GM21515 (cell line): ENCODE measurements around the gene AXIN2.

Experiments used
- ATAC-seq: cut with Tn5 transposase; IDR thresholded peaks from one replicate; pipeline ENCODE4 v1.9.1; 2021; ENCODE audit not compliant: unreplicated experiment

AXIN2 gene

GRCh38 chr17:65583921-65584603 lies 22.6 kb upstream of the AXIN2 start:
- no peak for ATAC-seq

GRCh38 chr17:65576939-65577338 lies 15.5 kb upstream of the AXIN2 start:
- no peak for ATAC-seq

- ATAC-seq, result no peak
Measured at GRCh38 chr17:65573282-65573602, 11.8 kb upstream of the AXIN2 start.

- no peak for ATAC-seq
Measured at GRCh38 chr17:65572581-65573281, 11.3 kb upstream of the AXIN2 start.

- no peak for ATAC-seq
Measured at GRCh38 chr17:65572186-65572580, 10.7 kb upstream of the AXIN2 start.

- ATAC-seq, result no peak
Measured at GRCh38 chr17:65568918-65569317, 7.5 kb upstream of the AXIN2 start.

GRCh38 chr17:65567566-65567965 lies 6.1 kb upstream of the AXIN2 start:
- ATAC-seq, result no peak

- no peak for ATAC-seq
Measured at GRCh38 chr17:65565559-65565958, 4.1 kb upstream of the AXIN2 start.

- no peak for ATAC-seq
Measured at GRCh38 chr17:65564793-65565192, 3.3 kb upstream of the AXIN2 start.

GRCh38 chr17:65562206-65562531 lies 721 bp upstream of the AXIN2 start:
- ATAC-seq, result no peak

- ATAC-seq, result peak; percentile 29
Measured at GRCh38 chr17:65560628-65561451, 608 bp downstream of the AXIN2 start.

GRCh38 chr17:65559804-65560627 lies 1.4 kb downstream of the AXIN2 start:
- no peak for ATAC-seq

- no peak for ATAC-seq
Measured at GRCh38 chr17:65559461-65559803, 2.0 kb downstream of the AXIN2 start.

GRCh38 chr17:65558683-65559460 lies 2.6 kb downstream of the AXIN2 start:
- ATAC-seq, result no peak

GRCh38 chr17:65558311-65558682 lies 3.2 kb downstream of the AXIN2 start:
- ATAC-seq, result no peak

GRCh38 chr17:65557349-65558310 lies 3.8 kb downstream of the AXIN2 start:
- ATAC-seq, result no peak

- no peak for ATAC-seq
Measured at GRCh38 chr17:65556910-65557348, 4.5 kb downstream of the AXIN2 start.

GRCh38 chr17:65556014-65556909 lies 5.2 kb downstream of the AXIN2 start:
- ATAC-seq, result no peak
